WTC11 (cell line): ENCODE results near the gene TRMT10C. TPM values are rescaled to one million over a fixed set of nuclear protein-coding genes. Genes with fewer than 3 reads are reported as not detected.

ENCODE experiments used
- ATAC-seq: fragments of 200-7000 bp; cut with Tn5 transposase; 2 replicates; pipeline ENCODE4 v1.10.0; 2021; ENCODE audit warnings: mild to moderate bottlenecking, moderate library complexity
- CTCF ChIA-PET: fragments of 300-600 bp; sonication (Branson Sonifier 250); formaldehyde crosslinking; loops from one replicate; lab custom pipeline; 2021; ENCODE audit warnings: antibody characterized with exemption; lab: Charles Lee
- POLR2A ChIA-PET: fragments of 350-600 bp; sonication (Branson Sonifier 250); formaldehyde crosslinking; loops from one replicate; lab custom pipeline; 2021; ENCODE audit warnings: antibody characterized with exemption; lab: Charles Lee
- DNase-seq: peaks from one replicate; pipeline ENCODE4 v3.0.0; 2021; ENCODE audit warnings: low spot score
- H3K27ac Mint-ChIP-seq: 2 replicates; pipeline ENCODE4 v1.8.0; 2021; ENCODE audit warnings: mixed read lengths
- H3K27me3 Mint-ChIP-seq: 2 replicates; pipeline ENCODE4 v1.8.0; 2021; ENCODE audit warnings: low read depth, mild to moderate bottlenecking, moderate library complexity, mixed read lengths
- H3K36me3 Mint-ChIP-seq: 2 replicates; pipeline ENCODE4 v1.8.0; 2021; ENCODE audit warnings: mixed read lengths
- H3K4me1 Mint-ChIP-seq: 2 replicates; pipeline ENCODE4 v1.8.0; 2022; ENCODE audit warnings: mixed read lengths
- H3K4me3 Mint-ChIP-seq: 2 replicates; pipeline ENCODE4 v1.8.0; 2021; ENCODE audit warnings: mild to moderate bottlenecking, moderate library complexity, mixed read lengths
- H3K9me3 Mint-ChIP-seq: 2 replicates; pipeline ENCODE4 v1.8.0; 2021; ENCODE audit warnings: mixed read lengths
- CREM ChIP-seq: sonication (generic); formaldehyde crosslinking; IDR thresholded peaks from 2 replicates; pipeline ENCODE4 v1.8.1; 2022; ENCODE audit warnings: mild to moderate bottlenecking, missing genetic modification reagents, moderate library complexity
- FOXK1 ChIP-seq: sonication (generic); formaldehyde crosslinking; IDR thresholded peaks from 2 replicates; pipeline ENCODE4 v1.8.0; 2022; ENCODE audit warnings: mild to moderate bottlenecking, moderate library complexity, missing genetic modification reagents
- GABPB1 ChIP-seq: sonication (generic); formaldehyde crosslinking; IDR thresholded peaks from 2 replicates; pipeline ENCODE4 v1.8.1; 2023; ENCODE audit warnings: mild to moderate bottlenecking, missing genetic modification reagents
- NFE2L1 ChIP-seq: sonication (generic); formaldehyde crosslinking; IDR thresholded peaks from 2 replicates; pipeline ENCODE4 v1.8.1; 2023; ENCODE audit warnings: missing genetic modification reagents
- RELA ChIP-seq: sonication (generic); formaldehyde crosslinking; IDR thresholded peaks from 2 replicates; pipeline ENCODE4 v1.8.1; 2022; ENCODE audit warnings: missing genetic modification reagents, mild to moderate bottlenecking, borderline replicate concordance
- TEAD1 ChIP-seq: sonication (generic); formaldehyde crosslinking; IDR thresholded peaks from 2 replicates; pipeline ENCODE4 v1.8.0; 2022; ENCODE audit warnings: mild to moderate bottlenecking, missing genetic modification reagents
- ZNF416 ChIP-seq: fragments of 250-450 bp; sonication (Bioruptor Pico); IDR thresholded peaks from 2 replicates; pipeline ENCODE4 v1.9.0; 2021; ENCODE audit warnings: mild to moderate bottlenecking, inconsistent platforms
- total RNA-seq: library from RNA; stranded (reverse); gene quantifications from 3 replicates; pipeline ENCODE4 v1.2.3, GENCODE V29; 2021
- TF ChIP-seq, protein P1 (sequence below): sonication (generic); formaldehyde crosslinking; IDR thresholded peaks from 2 replicates; pipeline ENCODE4 v1.8.0; 2022; ENCODE audit warnings: mild to moderate bottlenecking, missing genetic modification reagents
- TF ChIP-seq, protein P2 (sequence below): fragments of 200-600 bp; IDR thresholded peaks from 2 replicates; pipeline ENCODE4 v1.8.0; 2022; ENCODE audit warnings: antibody characterized with exemption
- TF ChIP-seq, protein P3 (sequence below): sonication (generic); formaldehyde crosslinking; conservative IDR thresholded peaks from 2 replicates; pipeline ENCODE4 v1.8.1; 2023; ENCODE audit warnings: mild to moderate bottlenecking, low read depth, missing genetic modification reagents, moderate library complexity
- TF ChIP-seq, protein P4 (sequence below): sonication (generic); formaldehyde crosslinking; IDR thresholded peaks from 2 replicates; pipeline ENCODE4 v1.8.0; 2023; ENCODE audit warnings: mild to moderate bottlenecking, missing genetic modification reagents
- TF ChIP-seq, protein P5 (sequence below): sonication (generic); formaldehyde crosslinking; IDR thresholded peaks from 2 replicates; pipeline ENCODE4 v1.8.1; 2022; ENCODE audit warnings: missing genetic modification reagents, borderline replicate concordance
- TF ChIP-seq, protein P6 (sequence below): sonication (generic); formaldehyde crosslinking; IDR thresholded peaks from 2 replicates; pipeline ENCODE4 v1.8.1; 2022; ENCODE audit warnings: low read depth, missing genetic modification reagents, borderline replicate concordance
- TF ChIP-seq, protein P7 (sequence below): fragments of 250-450 bp; sonication (Bioruptor Pico); conservative IDR thresholded peaks from 2 replicates; pipeline ENCODE4 v1.9.0; 2021; ENCODE audit warnings: mild to moderate bottlenecking

TRMT10C gene
- total RNA-seq, 1 experiment from 2014 or later, result 41.7 TPM

DNA sequence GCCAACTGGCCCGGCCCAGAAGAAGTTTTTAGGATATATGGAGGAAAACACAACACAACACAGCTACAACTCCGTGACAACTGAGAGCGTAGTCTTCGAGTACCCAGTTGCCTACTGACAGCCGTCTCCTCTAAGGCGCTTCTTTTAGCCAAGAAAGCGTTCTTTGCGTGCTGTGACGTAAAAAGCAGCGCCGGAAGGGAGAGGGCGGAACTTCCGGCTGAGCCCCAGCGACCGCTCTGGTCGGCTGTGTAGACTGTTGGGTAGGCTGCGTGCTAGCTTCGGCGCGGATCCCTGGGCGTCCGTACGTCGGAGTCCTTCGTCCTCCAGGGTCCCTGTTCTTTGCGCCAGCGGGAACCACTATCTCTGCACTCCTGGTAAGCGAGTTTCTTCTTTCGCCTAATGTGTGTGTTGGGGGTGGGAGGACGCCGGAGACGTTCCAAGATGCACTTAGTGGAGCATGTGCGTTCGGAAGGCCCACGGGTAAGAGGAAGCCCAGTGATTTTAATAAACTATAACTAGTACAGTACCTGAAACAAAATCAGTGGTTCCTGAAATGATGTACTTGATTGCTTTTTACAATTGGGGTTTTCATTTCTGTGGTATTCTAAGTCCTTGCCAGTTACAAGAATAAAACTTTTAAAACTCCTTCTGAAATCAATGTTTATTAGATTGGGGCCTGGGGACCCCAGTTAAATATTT, at the start of gene TRMT10C (continued):
- TF ChIP-seq, protein P1, sequence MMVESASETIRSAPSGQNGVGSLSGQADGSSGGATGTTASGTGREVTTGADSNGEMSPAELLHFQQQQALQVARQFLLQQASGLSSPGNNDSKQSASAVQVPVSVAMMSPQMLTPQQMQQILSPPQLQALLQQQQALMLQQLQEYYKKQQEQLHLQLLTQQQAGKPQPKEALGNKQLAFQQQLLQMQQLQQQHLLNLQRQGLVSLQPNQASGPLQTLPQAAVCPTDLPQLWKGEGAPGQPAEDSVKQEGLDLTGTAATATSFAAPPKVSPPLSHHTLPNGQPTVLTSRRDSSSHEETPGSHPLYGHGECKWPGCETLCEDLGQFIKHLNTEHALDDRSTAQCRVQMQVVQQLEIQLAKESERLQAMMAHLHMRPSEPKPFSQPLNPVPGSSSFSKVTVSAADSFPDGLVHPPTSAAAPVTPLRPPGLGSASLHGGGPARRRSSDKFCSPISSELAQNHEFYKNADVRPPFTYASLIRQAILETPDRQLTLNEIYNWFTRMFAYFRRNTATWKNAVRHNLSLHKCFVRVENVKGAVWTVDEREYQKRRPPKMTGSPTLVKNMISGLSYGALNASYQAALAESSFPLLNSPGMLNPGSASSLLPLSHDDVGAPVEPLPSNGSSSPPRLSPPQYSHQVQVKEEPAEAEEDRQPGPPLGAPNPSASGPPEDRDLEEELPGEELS (CRISPR knock-in tag), result peak; percentile 64; the same call in 1 of the 2 replicates
- TF ChIP-seq GABPB1 (CRISPR knock-in tag), result peak; percentile 84
- no peak; the same call in 1 of the 2 replicates for TF ChIP-seq RELA (CRISPR knock-in tag)
- TF ChIP-seq, protein P2, sequence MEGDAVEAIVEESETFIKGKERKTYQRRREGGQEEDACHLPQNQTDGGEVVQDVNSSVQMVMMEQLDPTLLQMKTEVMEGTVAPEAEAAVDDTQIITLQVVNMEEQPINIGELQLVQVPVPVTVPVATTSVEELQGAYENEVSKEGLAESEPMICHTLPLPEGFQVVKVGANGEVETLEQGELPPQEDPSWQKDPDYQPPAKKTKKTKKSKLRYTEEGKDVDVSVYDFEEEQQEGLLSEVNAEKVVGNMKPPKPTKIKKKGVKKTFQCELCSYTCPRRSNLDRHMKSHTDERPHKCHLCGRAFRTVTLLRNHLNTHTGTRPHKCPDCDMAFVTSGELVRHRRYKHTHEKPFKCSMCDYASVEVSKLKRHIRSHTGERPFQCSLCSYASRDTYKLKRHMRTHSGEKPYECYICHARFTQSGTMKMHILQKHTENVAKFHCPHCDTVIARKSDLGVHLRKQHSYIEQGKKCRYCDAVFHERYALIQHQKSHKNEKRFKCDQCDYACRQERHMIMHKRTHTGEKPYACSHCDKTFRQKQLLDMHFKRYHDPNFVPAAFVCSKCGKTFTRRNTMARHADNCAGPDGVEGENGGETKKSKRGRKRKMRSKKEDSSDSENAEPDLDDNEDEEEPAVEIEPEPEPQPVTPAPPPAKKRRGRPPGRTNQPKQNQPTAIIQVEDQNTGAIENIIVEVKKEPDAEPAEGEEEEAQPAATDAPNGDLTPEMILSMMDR, result no peak
- TF ChIP-seq NFE2L1, result peak; percentile 66; the same call in 1 of the 2 replicates
- TF ChIP-seq, protein P3, sequence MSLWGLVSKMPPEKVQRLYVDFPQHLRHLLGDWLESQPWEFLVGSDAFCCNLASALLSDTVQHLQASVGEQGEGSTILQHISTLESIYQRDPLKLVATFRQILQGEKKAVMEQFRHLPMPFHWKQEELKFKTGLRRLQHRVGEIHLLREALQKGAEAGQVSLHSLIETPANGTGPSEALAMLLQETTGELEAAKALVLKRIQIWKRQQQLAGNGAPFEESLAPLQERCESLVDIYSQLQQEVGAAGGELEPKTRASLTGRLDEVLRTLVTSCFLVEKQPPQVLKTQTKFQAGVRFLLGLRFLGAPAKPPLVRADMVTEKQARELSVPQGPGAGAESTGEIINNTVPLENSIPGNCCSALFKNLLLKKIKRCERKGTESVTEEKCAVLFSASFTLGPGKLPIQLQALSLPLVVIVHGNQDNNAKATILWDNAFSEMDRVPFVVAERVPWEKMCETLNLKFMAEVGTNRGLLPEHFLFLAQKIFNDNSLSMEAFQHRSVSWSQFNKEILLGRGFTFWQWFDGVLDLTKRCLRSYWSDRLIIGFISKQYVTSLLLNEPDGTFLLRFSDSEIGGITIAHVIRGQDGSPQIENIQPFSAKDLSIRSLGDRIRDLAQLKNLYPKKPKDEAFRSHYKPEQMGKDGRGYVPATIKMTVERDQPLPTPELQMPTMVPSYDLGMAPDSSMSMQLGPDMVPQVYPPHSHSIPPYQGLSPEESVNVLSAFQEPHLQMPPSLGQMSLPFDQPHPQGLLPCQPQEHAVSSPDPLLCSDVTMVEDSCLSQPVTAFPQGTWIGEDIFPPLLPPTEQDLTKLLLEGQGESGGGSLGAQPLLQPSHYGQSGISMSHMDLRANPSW (CRISPR knock-in tag), result no peak
- TF ChIP-seq, protein P4, sequence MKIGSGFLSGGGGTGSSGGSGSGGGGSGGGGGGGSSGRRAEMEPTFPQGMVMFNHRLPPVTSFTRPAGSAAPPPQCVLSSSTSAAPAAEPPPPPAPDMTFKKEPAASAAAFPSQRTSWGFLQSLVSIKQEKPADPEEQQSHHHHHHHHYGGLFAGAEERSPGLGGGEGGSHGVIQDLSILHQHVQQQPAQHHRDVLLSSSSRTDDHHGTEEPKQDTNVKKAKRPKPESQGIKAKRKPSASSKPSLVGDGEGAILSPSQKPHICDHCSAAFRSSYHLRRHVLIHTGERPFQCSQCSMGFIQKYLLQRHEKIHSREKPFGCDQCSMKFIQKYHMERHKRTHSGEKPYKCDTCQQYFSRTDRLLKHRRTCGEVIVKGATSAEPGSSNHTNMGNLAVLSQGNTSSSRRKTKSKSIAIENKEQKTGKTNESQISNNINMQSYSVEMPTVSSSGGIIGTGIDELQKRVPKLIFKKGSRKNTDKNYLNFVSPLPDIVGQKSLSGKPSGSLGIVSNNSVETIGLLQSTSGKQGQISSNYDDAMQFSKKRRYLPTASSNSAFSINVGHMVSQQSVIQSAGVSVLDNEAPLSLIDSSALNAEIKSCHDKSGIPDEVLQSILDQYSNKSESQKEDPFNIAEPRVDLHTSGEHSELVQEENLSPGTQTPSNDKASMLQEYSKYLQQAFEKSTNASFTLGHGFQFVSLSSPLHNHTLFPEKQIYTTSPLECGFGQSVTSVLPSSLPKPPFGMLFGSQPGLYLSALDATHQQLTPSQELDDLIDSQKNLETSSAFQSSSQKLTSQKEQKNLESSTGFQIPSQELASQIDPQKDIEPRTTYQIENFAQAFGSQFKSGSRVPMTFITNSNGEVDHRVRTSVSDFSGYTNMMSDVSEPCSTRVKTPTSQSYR (CRISPR knock-in tag), result 0 out of 2 replicates have a peak, but pooled peaks have one; percentile 39
- TF ChIP-seq CREM (CRISPR knock-in tag), result peak; percentile 97
- 0 out of 2 replicates have a peak, but pooled peaks have one; percentile 41 for TF ChIP-seq TEAD1 (CRISPR knock-in tag)
- TF ChIP-seq FOXK1 (CRISPR knock-in tag), result peak; percentile 93
- TF ChIP-seq, all 79 proteins: peak for 21

DNA sequence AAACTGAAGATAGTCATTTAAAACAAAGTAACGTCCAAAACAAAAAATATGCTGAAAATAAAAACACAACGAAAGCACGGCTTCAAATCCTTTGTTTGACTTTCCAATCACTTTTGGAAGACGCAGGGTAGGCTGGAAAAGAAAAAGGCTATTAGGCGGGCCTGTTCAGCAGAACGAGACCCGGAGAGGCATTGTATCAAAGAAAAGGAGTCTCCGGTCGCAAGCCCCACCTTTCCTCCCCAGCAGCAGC, 49.3 kb upstream of the TRMT10C start:
- H3K27ac Mint-ChIP-seq, result peak overlapping the region; percentile 99
- no peak for DNase-seq
- no peak for ATAC-seq
- no peaks in the 10 kb centered on the region for H3K27me3 Mint-ChIP-seq
- ChIA-PET POLR2A (interaction anchor here (0.6 to 1.8 kb wide), 7 partner anchors 17 to 753 kb away, joined by 3 to 7 read pairs (median 3); partner anchors contain the start of gene PCNP), CTCF (interaction anchor here (0.7 kb wide), 1 partner anchor 17 kb away, joined by 4 read pairs; no protein-coding TSS in a partner anchor)
- H3K9me3 Mint-ChIP-seq, result no peaks in the 10 kb centered on the region
- peaks cover 18% of the 10 kb centered on the region for H3K4me1 Mint-ChIP-seq
- TF ChIP-seq, protein P5, sequence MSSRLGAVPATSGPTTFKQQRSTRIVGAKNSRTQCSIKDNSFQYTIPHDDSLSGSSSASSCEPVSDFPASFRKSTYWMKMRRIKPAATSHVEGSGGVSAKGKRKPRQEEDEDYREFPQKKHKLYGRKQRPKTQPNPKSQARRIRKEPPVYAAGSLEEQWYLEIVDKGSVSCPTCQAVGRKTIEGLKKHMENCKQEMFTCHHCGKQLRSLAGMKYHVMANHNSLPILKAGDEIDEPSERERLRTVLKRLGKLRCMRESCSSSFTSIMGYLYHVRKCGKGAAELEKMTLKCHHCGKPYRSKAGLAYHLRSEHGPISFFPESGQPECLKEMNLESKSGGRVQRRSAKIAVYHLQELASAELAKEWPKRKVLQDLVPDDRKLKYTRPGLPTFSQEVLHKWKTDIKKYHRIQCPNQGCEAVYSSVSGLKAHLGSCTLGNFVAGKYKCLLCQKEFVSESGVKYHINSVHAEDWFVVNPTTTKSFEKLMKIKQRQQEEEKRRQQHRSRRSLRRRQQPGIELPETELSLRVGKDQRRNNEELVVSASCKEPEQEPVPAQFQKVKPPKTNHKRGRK (CRISPR knock-in tag), result no peak
- TF ChIP-seq, protein P6, sequence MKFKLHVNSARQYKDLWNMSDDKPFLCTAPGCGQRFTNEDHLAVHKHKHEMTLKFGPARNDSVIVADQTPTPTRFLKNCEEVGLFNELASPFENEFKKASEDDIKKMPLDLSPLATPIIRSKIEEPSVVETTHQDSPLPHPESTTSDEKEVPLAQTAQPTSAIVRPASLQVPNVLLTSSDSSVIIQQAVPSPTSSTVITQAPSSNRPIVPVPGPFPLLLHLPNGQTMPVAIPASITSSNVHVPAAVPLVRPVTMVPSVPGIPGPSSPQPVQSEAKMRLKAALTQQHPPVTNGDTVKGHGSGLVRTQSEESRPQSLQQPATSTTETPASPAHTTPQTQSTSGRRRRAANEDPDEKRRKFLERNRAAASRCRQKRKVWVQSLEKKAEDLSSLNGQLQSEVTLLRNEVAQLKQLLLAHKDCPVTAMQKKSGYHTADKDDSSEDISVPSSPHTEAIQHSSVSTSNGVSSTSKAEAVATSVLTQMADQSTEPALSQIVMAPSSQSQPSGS (CRISPR knock-in tag), result no peak
- TF ChIP-seq ZNF416 (CRISPR knock-in tag), result no peak
- TF ChIP-seq, protein P7, sequence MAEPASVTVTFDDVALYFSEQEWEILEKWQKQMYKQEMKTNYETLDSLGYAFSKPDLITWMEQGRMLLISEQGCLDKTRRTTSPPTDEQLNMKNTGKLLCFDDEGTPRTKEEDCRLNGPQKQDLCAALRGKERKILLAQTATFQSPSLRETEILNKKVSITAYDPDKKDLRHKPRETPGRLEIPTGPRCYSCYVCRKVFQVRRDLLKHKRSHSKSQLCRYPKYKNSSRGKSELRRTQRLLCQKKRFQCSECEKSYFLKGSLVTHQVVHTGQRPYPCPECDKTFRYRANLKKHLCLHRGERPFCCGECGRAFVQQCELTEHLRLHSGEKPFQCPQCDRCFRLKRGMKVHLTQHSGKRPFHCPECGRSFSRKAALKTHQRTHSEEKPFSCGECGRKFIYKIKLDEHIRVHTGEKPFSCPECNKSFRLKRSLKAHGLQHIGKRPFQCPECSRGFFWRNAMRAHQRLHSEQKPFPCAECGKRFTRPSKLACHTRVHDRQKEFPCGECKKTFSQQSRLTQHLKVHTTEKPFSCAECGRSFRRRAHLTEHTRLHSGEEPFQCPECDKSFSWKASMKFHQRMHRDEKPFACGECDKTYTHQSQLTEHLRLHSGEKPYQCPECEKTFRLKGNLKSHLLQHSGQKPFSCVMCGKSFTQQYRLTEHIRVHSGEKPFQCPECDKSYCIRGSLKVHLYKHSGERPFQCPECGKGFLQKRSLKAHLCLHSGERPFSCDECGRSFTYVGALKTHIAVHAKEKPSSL (CRISPR knock-in tag), result no peak
- no peaks in the 10 kb centered on the region for H3K36me3 Mint-ChIP-seq
- peak overlapping the region; percentile 95 for H3K4me3 Mint-ChIP-seq
